ENCODE measurements around the gene SGTA.

SGTA gene

GRCh38 chr19:2744113-2744512, 39.0 kb downstream of the SGTA start:
- no peak for DNase-seq

GRCh38 chr19:2743099-2743498, 40.0 kb downstream of the SGTA start:
- DNase-seq, result no peak

GRCh38 chr19:2740314-2740656, 42.8 kb downstream of the SGTA start:
- no peak for DNase-seq

GRCh38 chr19:2739602-2740313, 43.3 kb downstream of the SGTA start, which contains the start of gene SLC39A3:
Gene SLC39A3 (minus strand): TSS chr19:2740017. CDS start chr19:2737257, 2,760 bp downstream.
- DNase-seq, result peak; percentile 99

- no peak for DNase-seq
Measured at GRCh38 chr19:2736550-2737190, 46.4 kb downstream of the SGTA start.

- DNase-seq, result no peak
Measured at GRCh38 chr19:2735374-2735773, 47.7 kb downstream of the SGTA start.

GRCh38 chr19:2734589-2735288, 48.3 kb downstream of the SGTA start:
- no peak for DNase-seq

- no peak for DNase-seq
Measured at GRCh38 chr19:2733930-2734588, 49.0 kb downstream of the SGTA start.

- DNase-seq, result no peak
Measured at GRCh38 chr19:2732883-2733282, 50.2 kb downstream of the SGTA start.

- no peak for DNase-seq
Measured at GRCh38 chr19:2732157-2732725, 50.8 kb downstream of the SGTA start.

- DNase-seq, result no peak
Measured at GRCh38 chr19:2731181-2731995, 51.7 kb downstream of the SGTA start.

GRCh38 chr19:2729943-2730818, 52.9 kb downstream of the SGTA start:
- no peak for DNase-seq

GRCh38 chr19:2728783-2729387, 54.2 kb downstream of the SGTA start:
- no peak for DNase-seq

- DNase-seq, result no peak
Measured at GRCh38 chr19:2727640-2727944, 55.5 kb downstream of the SGTA start.

GRCh38 chr19:2726904-2727639, 56.0 kb downstream of the SGTA start:
- DNase-seq, result no peak

- DNase-seq, result no peak
Measured at GRCh38 chr19:2726160-2726855, 56.8 kb downstream of the SGTA start.

- no peak for DNase-seq
Measured at GRCh38 chr19:2724148-2724557, 58.9 kb downstream of the SGTA start.

- no peak for DNase-seq
Measured at GRCh38 chr19:2723747-2724146, 59.3 kb downstream of the SGTA start.

GRCh38 chr19:2723345-2723715, 59.7 kb downstream of the SGTA start:
- DNase-seq, result no peak
